COLO668 (cell line): ENCODE data around the gene IQSEC1.

Source experiments
- DNase-seq: peaks from one replicate; lab custom pipeline; 2025; ENCODE audit not compliant: unreplicated experiment; lab: John Stamatoyannopoulos, UW

Gene IQSEC1

GRCh38 chr3:12959410-12959809, 113.8 kb downstream of the IQSEC1 start:
- no peak for DNase-seq

GRCh38 chr3:12957824-12958792, 115.1 kb downstream of the IQSEC1 start:
- no peak for DNase-seq

- DNase-seq, result no peak
Measured at GRCh38 chr3:12957339-12957738, 115.9 kb downstream of the IQSEC1 start.

GRCh38 chr3:12956316-12956660, 116.9 kb downstream of the IQSEC1 start:
- no peak for DNase-seq

- no peak for DNase-seq
Measured at GRCh38 chr3:12955651-12956315, 117.4 kb downstream of the IQSEC1 start.

- DNase-seq, result no peak
Measured at GRCh38 chr3:12954891-12955650, 118.2 kb downstream of the IQSEC1 start.

- no peak for DNase-seq
Measured at GRCh38 chr3:12954180-12954579, 119.0 kb downstream of the IQSEC1 start.

- no peak for DNase-seq
Measured at GRCh38 chr3:12953201-12953995, 119.8 kb downstream of the IQSEC1 start.

- no peak for DNase-seq
Measured at GRCh38 chr3:12952343-12953200, 120.7 kb downstream of the IQSEC1 start.

- DNase-seq, result no peak
Measured at GRCh38 chr3:12948891-12949711, 124.1 kb downstream of the IQSEC1 start.

- no peak for DNase-seq
Measured at GRCh38 chr3:12948371-12948770, 124.9 kb downstream of the IQSEC1 start.

GRCh38 chr3:12947504-12948369, 125.5 kb downstream of the IQSEC1 start:
- DNase-seq, result no peak

- no peak for DNase-seq
Measured at GRCh38 chr3:12946649-12947316, 126.4 kb downstream of the IQSEC1 start.

GRCh38 chr3:12946251-12946648, 127.0 kb downstream of the IQSEC1 start:
- DNase-seq, result no peak

GRCh38 chr3:12944849-12945248, 128.4 kb downstream of the IQSEC1 start:
- no peak for DNase-seq

GRCh38 chr3:12944413-12944812, 128.8 kb downstream of the IQSEC1 start:
- DNase-seq, result no peak
